Measurements from ENCODE around the gene CCS. TPM values are rescaled to one million over a fixed set of nuclear protein-coding genes. Genes with fewer than 3 reads are reported as not detected.
A peak's percentile ranks its signal among the peaks of the same experiment; 100 is the strongest.
"Not testable (repeated sequence)": the region's sequence is repeated elsewhere in the genome, so short reads cannot be mapped to it uniquely, and the experiment has no call there.

The CCS gene
- total RNA-seq (2014; rRNA removed; shearing (Covaris generic)): 13.4 and 15.1 TPM in 2 replicates
- polyA plus RNA-seq (2015; cell fraction: cytosol; rRNA removed): 16.9 and 20.4 TPM in 2 replicates
- 162 and 172 TPM in 2 replicates for polyA plus RNA-seq (2015; cell fraction: nucleus; rRNA removed)

- in situ Hi-C loops (cut with HindIII; ENCODE audit: low pct_unique_long_range_greater_than_20kb, low sequenced_read_pairs): no loop called here
- peak; percentile 92 for DNase-seq (ENCODE audit: low read depth, low spot score)
These were observed at the start of gene CCS, which contains the start of gene CCDC87 for GRCh38 chr11:66592457-66593302. TSS of gene CCS (plus strand) at chr11:66593185. CDS start at chr11:66593262, 77 bp downstream. TSS of gene CCDC87 (minus strand) at chr11:66593063. CDS start at chr11:66593015, 48 bp downstream.

- in situ Hi-C loops (cut with HindIII; ENCODE audit: low pct_unique_long_range_greater_than_20kb, low sequenced_read_pairs): no loop called here
- no peak for DNase-seq (ENCODE audit: low read depth, low spot score)
These were observed 49.5 kb upstream of the CCS start for GRCh38 chr11:66543263-66544107.

GRCh38 chr11:66544952-66545351 lies 48.0 kb upstream of the CCS start:
- DNase-seq (ENCODE audit: low read depth, low spot score); in situ Hi-C loops (cut with HindIII; ENCODE audit: low pct_unique_long_range_greater_than_20kb, low sequenced_read_pairs): not testable (repeated sequence)

GRCh38 chr11:66545701-66546367 lies 47.2 kb upstream of the CCS start, which contains the start of gene ZDHHC24:
TSS of gene ZDHHC24 (minus strand) at chr11:66546048. CDS start at chr11:66546003, 45 bp downstream.
- DNase-seq (ENCODE audit: low read depth, low spot score): peak; percentile 94
- in situ Hi-C loops (cut with HindIII; ENCODE audit: low pct_unique_long_range_greater_than_20kb, low sequenced_read_pairs): no loop called here

- in situ Hi-C loops (cut with HindIII; ENCODE audit: low pct_unique_long_range_greater_than_20kb, low sequenced_read_pairs): no loop called here
- DNase-seq (ENCODE audit: low read depth, low spot score): no peak
These were observed 46.5 kb upstream of the CCS start, which contains the start of gene ACTN3 for GRCh38 chr11:66546368-66546965. TSS of gene ACTN3 (plus strand) at chr11:66546903. CDS start at chr11:66546938, 35 bp downstream.

- no peak for DNase-seq (ENCODE audit: low read depth, low spot score)
- in situ Hi-C loops (cut with HindIII; ENCODE audit: low pct_unique_long_range_greater_than_20kb, low sequenced_read_pairs): no loop called here
These were observed 45.9 kb upstream of the CCS start for GRCh38 chr11:66546966-66547661.

GRCh38 chr11:66547662-66548009 lies 45.3 kb upstream of the CCS start:
- in situ Hi-C loops (cut with HindIII; ENCODE audit: low pct_unique_long_range_greater_than_20kb, low sequenced_read_pairs): no loop called here
- no peak for DNase-seq (ENCODE audit: low read depth, low spot score)

GRCh38 chr11:66548041-66548440 lies 44.9 kb upstream of the CCS start:
- in situ Hi-C loops (cut with HindIII; ENCODE audit: low pct_unique_long_range_greater_than_20kb, low sequenced_read_pairs): no loop called here
- DNase-seq (ENCODE audit: low read depth, low spot score): no peak

GRCh38 chr11:66548774-66549630 lies 44.0 kb upstream of the CCS start:
- in situ Hi-C loops (cut with HindIII; ENCODE audit: low pct_unique_long_range_greater_than_20kb, low sequenced_read_pairs): no loop called here

GRCh38 chr11:66549696-66550095 lies 43.3 kb upstream of the CCS start:
- in situ Hi-C loops (cut with HindIII; ENCODE audit: low pct_unique_long_range_greater_than_20kb, low sequenced_read_pairs): no loop called here
- no peak for DNase-seq (ENCODE audit: low read depth, low spot score)

More at GRCh38 chr11:66548774-66549630, 44.0 kb upstream of the CCS start:
- DNase-seq (ENCODE audit: low read depth, low spot score): no peak

- DNase-seq (ENCODE audit: low read depth, low spot score): no peak
- in situ Hi-C loops (cut with HindIII; ENCODE audit: low pct_unique_long_range_greater_than_20kb, low sequenced_read_pairs): no loop called here
These were observed 42.1 kb upstream of the CCS start for GRCh38 chr11:66550887-66551286.

- in situ Hi-C loops (cut with HindIII; ENCODE audit: low pct_unique_long_range_greater_than_20kb, low sequenced_read_pairs): no loop called here
- no peak for DNase-seq (ENCODE audit: low read depth, low spot score)
These were observed 38.4 kb upstream of the CCS start for GRCh38 chr11:66554602-66555001.

GRCh38 chr11:66555416-66555815 lies 37.6 kb upstream of the CCS start:
- no peak for DNase-seq (ENCODE audit: low read depth, low spot score)
- in situ Hi-C loops (cut with HindIII; ENCODE audit: low pct_unique_long_range_greater_than_20kb, low sequenced_read_pairs): no loop called here

GRCh38 chr11:66556086-66556485 lies 36.9 kb upstream of the CCS start:
- in situ Hi-C loops (cut with HindIII; ENCODE audit: low pct_unique_long_range_greater_than_20kb, low sequenced_read_pairs): no loop called here
- no peak for DNase-seq (ENCODE audit: low read depth, low spot score)

GRCh38 chr11:66557733-66558326 lies 35.2 kb upstream of the CCS start:
- DNase-seq (ENCODE audit: low read depth, low spot score): no peak
- in situ Hi-C loops (cut with HindIII; ENCODE audit: low pct_unique_long_range_greater_than_20kb, low sequenced_read_pairs): no loop called here
